CD14-positive monocyte (primary cell): Measurements from ENCODE around the gene MILR1. TPM values are rescaled to one million over a fixed set of nuclear protein-coding genes. Genes with fewer than 3 reads are reported as not detected.

ENCODE experiments used
- DNase-seq, 3 donors: peaks; one replicate each; pipeline ENCODE4 v3.0.0-alpha.2; 2011 to 2022
- H2AFZ ChIP-seq: 2 replicates; pipeline ENCODE4 v1.6.0; 2012; ENCODE audit warnings: mild to moderate bottlenecking, low read depth, low read length, inconsistent platforms; ENCODE audit not compliant: insufficient read depth, poor library complexity, severe bottlenecking
- H3K27ac ChIP-seq, 2 donors: 1 replicate in 1 of 2; 2 replicates in 1 of 2; pipeline ENCODE4 v1.5.1; 2012 to 2013; ENCODE audit warnings: low read length in 2 of 2, control low read depth in 1 of 2, inconsistent platforms in 1 of 2, low read depth in 1 of 2, mild to moderate bottlenecking in 1 of 2
- H3K27me3 ChIP-seq, 2 donors: one replicate each; pipeline versions ENCODE4 v1.6.0 to v1.6.1; 2011 to 2013; ENCODE audit warnings: low read length in 2 of 2; ENCODE audit not compliant: control insufficient read depth in 2 of 2, insufficient read depth in 2 of 2
- H3K36me3 ChIP-seq, 2 donors: replicated peaks in 1 of 2; 1 replicate in 1 of 2; 2 replicates in 1 of 2; pipeline versions ENCODE4 v1.5.1 to v1.6.1; 2012 to 2013; ENCODE audit warnings: low read length in 2 of 2, control low read depth in 1 of 2, inconsistent platforms in 1 of 2, mild to moderate bottlenecking in 1 of 2; ENCODE audit not compliant: insufficient read depth in 2 of 2, control insufficient read depth in 1 of 2
- H3K4me1 ChIP-seq, 2 donors: 1 replicate in 1 of 2; 2 replicates in 1 of 2; pipeline versions ENCODE4 v1.5.1 to v1.6.1; 2012 to 2013; ENCODE audit warnings: low read length in 2 of 2, control low read depth in 1 of 2, inconsistent platforms in 1 of 2, mild to moderate bottlenecking in 1 of 2, moderate library complexity in 1 of 2; ENCODE audit not compliant: insufficient read depth in 2 of 2, control insufficient read depth in 1 of 2
- H3K4me2 ChIP-seq: replicated peaks from 2 replicates; pipeline ENCODE3; 2012; ENCODE audit warnings: low read length, moderate library complexity, mild to moderate bottlenecking; ENCODE audit not compliant: poor library complexity, severe bottlenecking; ENCODE audit errors: extremely low read depth
- H3K4me3 ChIP-seq, 3 experiments: fragments of 200-600 bp in 1 of 3; sonication (generic) in 1 of 3; replicated peaks in 1 of 3; 1 replicate in 2 of 3; 2 replicates in 1 of 3; pipeline ENCODE4 v1.5.1; 2011 to 2013; ENCODE audit warnings: low read length in 3 of 3, mild to moderate bottlenecking in 3 of 3, control low read depth in 2 of 3, low read depth in 2 of 3, inconsistent platforms in 1 of 3, moderate library complexity in 1 of 3
- H3K79me2 ChIP-seq: 2 replicates; pipeline ENCODE4 v1.6.0; 2012; ENCODE audit warnings: mild to moderate bottlenecking, control low read depth, inconsistent platforms, low read length, moderate library complexity; ENCODE audit not compliant: insufficient read depth
- H3K9ac ChIP-seq: 2 replicates; pipeline ENCODE4 v1.6.0; 2017; ENCODE audit warnings: low read length, mild to moderate bottlenecking; ENCODE audit not compliant: insufficient read depth, poor library complexity, severe bottlenecking
- H3K9me3 ChIP-seq, 2 donors: replicated peaks in 1 of 2; 1 replicate in 1 of 2; 2 replicates in 1 of 2; pipeline versions ENCODE4 v1.5.1 to v1.6.1; 2012 to 2013; ENCODE audit warnings: low read length in 2 of 2, control low read depth in 1 of 2; ENCODE audit not compliant: control insufficient read depth in 1 of 2, insufficient read depth in 1 of 2
- H4K20me1 ChIP-seq: 2 replicates; pipeline ENCODE4 v1.6.0; 2012; ENCODE audit warnings: mild to moderate bottlenecking, low read length, control low read depth, moderate library complexity; ENCODE audit not compliant: insufficient read depth
- H3K27ac Mint-ChIP-seq, 7 donors: one replicate each; pipeline ENCODE4 v1.8.0; 2020; ENCODE audit warnings: mild to moderate bottlenecking in 7 of 7, mixed read lengths in 7 of 7, moderate library complexity in 6 of 7, inconsistent platforms in 2 of 7
- H3K27me3 Mint-ChIP-seq, 3 donors: one replicate each; pipeline ENCODE4 v1.8.0; 2021 to 2022; ENCODE audit warnings: low read depth in 3 of 3, mild to moderate bottlenecking in 3 of 3, mixed read lengths in 3 of 3, moderate library complexity in 3 of 3, inconsistent platforms in 1 of 3
- H3K36me3 Mint-ChIP-seq, 2 donors: one replicate each; pipeline ENCODE4 v1.8.0; 2020; ENCODE audit warnings: mixed read lengths in 2 of 2, inconsistent platforms in 1 of 2, mild to moderate bottlenecking in 1 of 2
- H3K4me1 Mint-ChIP-seq: one replicate; pipeline ENCODE4 v1.8.0; 2020; ENCODE audit warnings: mild to moderate bottlenecking, mixed read lengths
- H3K4me3 Mint-ChIP-seq, 2 donors: one replicate each; pipeline ENCODE4 v1.8.0; 2020; ENCODE audit warnings: mild to moderate bottlenecking in 2 of 2, mixed read lengths in 2 of 2, moderate library complexity in 1 of 2
- H3K9me3 Mint-ChIP-seq, 7 donors: one replicate each; pipeline ENCODE4 v1.8.0; 2020 to 2022; ENCODE audit warnings: mixed read lengths in 7 of 7, mild to moderate bottlenecking in 6 of 7, moderate library complexity in 6 of 7, inconsistent platforms in 2 of 7
- WGBS: methylation state at CpG from one replicate; pipeline ENCODE4 v1.1.5; 2013; ENCODE audit warnings: missing lambda C conversion rate; ENCODE audit not compliant: insufficient coverage; 5-methylcytosine and 5-hydroxymethylcytosine counted together
- intact Hi-C, 2 donors: fragments of 100-400 bp; cut with micrococcal nuclease; formaldehyde crosslinking; loops; one replicate each; pipeline versions ENCODE4 v1.15.0 to v1.15.1; 2023
- polyA plus RNA-seq, 3 donors: library from polyadenylated mRNA; depleted of rRNA in 1 of 3; unstranded in 2 of 3; stranded (reverse) in 1 of 3; fragments of 300-500 nt in 2 of 3; fragments of >200 nt in 1 of 3; fragmentation: Illumina TruSeq in 2 of 3; gene quantifications; 1 replicate in 2 of 3; 2 replicates in 1 of 3; pipeline ENCODE4 v1.2.3, GENCODE V29; 2012 to 2021
- TF ChIP-seq, protein P1 (sequence below): fragments of 200-600 bp; IDR thresholded peaks from one replicate; pipeline ENCODE4 v1.8.0; 2022; ENCODE audit warnings: antibody characterized with exemption, mild to moderate bottlenecking

The MILR1 gene
- polyA plus RNA-seq, 3 donors: 72.0 to 95.2 (median 81.7) TPM

DNA sequence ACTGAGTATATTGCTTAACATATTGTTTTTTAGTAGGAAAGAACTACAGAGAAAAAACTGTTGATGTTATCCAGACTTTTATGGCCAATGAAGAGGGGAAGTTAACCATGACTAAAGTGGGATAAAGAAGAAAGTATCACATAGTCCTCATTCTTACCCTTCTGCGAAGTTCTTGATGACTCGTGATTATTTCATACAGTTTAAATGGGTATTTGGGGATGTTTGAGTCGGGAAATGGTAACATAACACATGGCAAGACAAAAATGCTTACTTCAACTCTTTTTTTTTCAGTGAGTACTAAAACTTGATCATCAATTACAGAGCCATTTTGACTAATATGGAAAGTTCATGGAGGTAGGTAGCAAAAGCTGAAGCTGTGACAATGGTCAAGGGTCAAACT lies 43.1 kb downstream of the MILR1 start:
- peak in 1 of 3 donors; percentile 29 for DNase-seq
- Mint-ChIP-seq H3K9me3 (peaks cover 0 to 1% (median 0%) of the 10 kb centered on the region in 7 donors), H3K4me1 (peaks cover 35% of the 10 kb centered on the region), H3K27me3 (peaks cover 0 to 2% (median 1%) of the 10 kb centered on the region in 3 donors), H3K4me3 (no peak overlapping the region), H3K36me3 (peaks cover 33 to 53% of the 10 kb centered on the region in 2 donors), H3K27ac (peak overlapping the region in 1 of 7 donors; percentile 70)
- H3K4me3 ChIP-seq: no peak overlapping the region
- no peaks in the 10 kb centered on the region for H3K27me3 ChIP-seq
- WGBS: no CpG with 5 or more reads among the region's 3 CpGs
- no peaks in the 10 kb centered on the region for H3K9me3 ChIP-seq
- no peaks in the 10 kb centered on the region for H4K20me1 ChIP-seq
- H3K79me2 ChIP-seq: peaks cover 64% of the 10 kb centered on the region
- H3K9ac ChIP-seq: no peak overlapping the region
- intact Hi-C loops: loop anchor here (2.0 to 10.0 kb wide), 2 partner anchors 71 to 187 kb away; no protein-coding TSS in a partner anchor
- TF ChIP-seq, protein P1, sequence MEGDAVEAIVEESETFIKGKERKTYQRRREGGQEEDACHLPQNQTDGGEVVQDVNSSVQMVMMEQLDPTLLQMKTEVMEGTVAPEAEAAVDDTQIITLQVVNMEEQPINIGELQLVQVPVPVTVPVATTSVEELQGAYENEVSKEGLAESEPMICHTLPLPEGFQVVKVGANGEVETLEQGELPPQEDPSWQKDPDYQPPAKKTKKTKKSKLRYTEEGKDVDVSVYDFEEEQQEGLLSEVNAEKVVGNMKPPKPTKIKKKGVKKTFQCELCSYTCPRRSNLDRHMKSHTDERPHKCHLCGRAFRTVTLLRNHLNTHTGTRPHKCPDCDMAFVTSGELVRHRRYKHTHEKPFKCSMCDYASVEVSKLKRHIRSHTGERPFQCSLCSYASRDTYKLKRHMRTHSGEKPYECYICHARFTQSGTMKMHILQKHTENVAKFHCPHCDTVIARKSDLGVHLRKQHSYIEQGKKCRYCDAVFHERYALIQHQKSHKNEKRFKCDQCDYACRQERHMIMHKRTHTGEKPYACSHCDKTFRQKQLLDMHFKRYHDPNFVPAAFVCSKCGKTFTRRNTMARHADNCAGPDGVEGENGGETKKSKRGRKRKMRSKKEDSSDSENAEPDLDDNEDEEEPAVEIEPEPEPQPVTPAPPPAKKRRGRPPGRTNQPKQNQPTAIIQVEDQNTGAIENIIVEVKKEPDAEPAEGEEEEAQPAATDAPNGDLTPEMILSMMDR: no peak
- H3K4me1 ChIP-seq: peaks cover 30 to 35% of the 10 kb centered on the region in 2 donors
- H3K4me2 ChIP-seq: no peak overlapping the region
- H2AFZ ChIP-seq: no peak overlapping the region
- H3K27ac ChIP-seq: peak overlapping the region in 1 of 2 donors; percentile 9
- H3K36me3 ChIP-seq: peaks cover 39 to 53% of the 10 kb centered on the region in 2 donors

GRCh38 chr17:64492481-64493109 lies 43.7 kb downstream of the MILR1 start:
- peak in 2 of 3 donors; percentile 50 to 64 for DNase-seq
- Histone ChIP-seq H2AFZ (no peak overlapping the region), H3K27ac (peak overlapping the region in 1 of 2 donors; percentile 52), H3K27me3 (no peaks in the 10 kb centered on the region), H3K4me3 (no peak overlapping the region), H3K36me3 (peaks cover 34 to 47% of the 10 kb centered on the region in 2 donors), H3K9me3 (no peaks in the 10 kb centered on the region), H3K4me1 (peaks cover 36 to 40% of the 10 kb centered on the region in 2 donors), H3K9ac (no peak overlapping the region), H3K4me2 (no peak overlapping the region), H4K20me1 (peaks cover 4% of the 10 kb centered on the region), H3K79me2 (peaks cover 64% of the 10 kb centered on the region)
- peaks cover 0 to 2% (median 1%) of the 10 kb centered on the region in 3 donors for H3K27me3 Mint-ChIP-seq
- 100% methylated on average over 1 of the region's 6 CpGs for WGBS
- intact Hi-C loops: loop anchor here in 1 of 2 donors (10.0 kb wide), 1 partner anchor 188 kb away; no protein-coding TSS in a partner anchor
- H3K9me3 Mint-ChIP-seq: peaks cover 0 to 1% (median 0%) of the 10 kb centered on the region in 7 donors
- H3K4me1 Mint-ChIP-seq: peaks cover 41% of the 10 kb centered on the region
- H3K27ac Mint-ChIP-seq: peak overlapping the region in 3 of 7 donors; percentile 18 to 41 (median 30)
- TF ChIP-seq, protein P1: peak; percentile 72
- peaks cover 30 to 47% of the 10 kb centered on the region in 2 donors for H3K36me3 Mint-ChIP-seq
- no peak overlapping the region for H3K4me3 Mint-ChIP-seq
